HG02943 (cell line): ENCODE results near the gene SETDB2.

Source experiments
- ATAC-seq: cut with Tn5 transposase; IDR thresholded peaks from one replicate; pipeline ENCODE4 v1.9.1; 2021; ENCODE audit warnings: mild to moderate bottlenecking, low read depth, moderate library complexity; ENCODE audit not compliant: unreplicated experiment

The SETDB2 gene

GRCh38 chr13:49524740-49525501 lies 80.8 kb downstream of the SETDB2 start:
- no peak for ATAC-seq

DNA sequence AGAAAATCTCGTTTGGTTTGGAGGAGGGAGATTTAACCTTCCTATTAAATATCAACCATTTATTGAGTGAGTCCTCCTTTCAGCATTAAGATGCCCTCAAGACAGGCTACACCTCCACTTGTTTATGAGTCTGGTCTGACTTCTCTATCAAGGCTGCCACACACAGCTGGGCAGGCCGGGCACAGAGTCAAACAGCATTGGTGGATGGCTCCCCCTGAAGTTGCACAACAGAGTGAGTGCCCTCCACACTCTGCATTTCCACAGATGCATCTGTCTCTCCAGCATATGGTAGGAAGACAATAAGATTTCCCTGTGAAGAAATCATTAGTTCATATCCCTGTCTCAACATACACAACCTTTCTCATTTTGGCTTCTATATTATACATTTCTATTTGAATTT lies 83.0 kb downstream of the SETDB2 start:
- ATAC-seq, result no peak

- no peak for ATAC-seq
Measured at GRCh38 chr13:49528161-49528560, 84.1 kb downstream of the SETDB2 start.

- ATAC-seq, result no peak
Measured at GRCh38 chr13:49530457-49530856, 86.4 kb downstream of the SETDB2 start.

- ATAC-seq, result no peak
Measured at GRCh38 chr13:49532593-49532992, 88.5 kb downstream of the SETDB2 start.

DNA sequence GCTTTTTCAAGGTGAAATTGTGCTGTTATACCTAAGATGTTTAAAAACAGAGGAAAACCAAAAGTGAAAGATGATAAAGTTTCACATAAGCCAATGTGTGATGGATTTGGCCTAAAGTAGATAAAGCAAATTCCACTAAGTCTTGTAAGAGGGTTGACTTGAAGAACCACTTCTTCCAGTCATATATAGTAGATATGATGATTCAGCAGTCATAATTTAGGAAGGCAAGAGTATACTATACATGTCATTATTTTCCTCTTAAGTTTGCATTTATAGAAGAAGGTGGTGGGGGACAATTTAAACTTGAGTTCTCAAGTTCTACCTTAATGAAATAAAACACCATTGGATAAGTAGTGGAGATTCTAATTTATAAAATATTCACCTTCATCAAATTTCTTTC lies 88.9 kb downstream of the SETDB2 start:
- no peak for ATAC-seq

- no peak for ATAC-seq
Measured at GRCh38 chr13:49533591-49534269, 89.7 kb downstream of the SETDB2 start.

GRCh38 chr13:49536144-49536873 lies 92.2 kb downstream of the SETDB2 start:
- ATAC-seq, result no peak

DNA sequence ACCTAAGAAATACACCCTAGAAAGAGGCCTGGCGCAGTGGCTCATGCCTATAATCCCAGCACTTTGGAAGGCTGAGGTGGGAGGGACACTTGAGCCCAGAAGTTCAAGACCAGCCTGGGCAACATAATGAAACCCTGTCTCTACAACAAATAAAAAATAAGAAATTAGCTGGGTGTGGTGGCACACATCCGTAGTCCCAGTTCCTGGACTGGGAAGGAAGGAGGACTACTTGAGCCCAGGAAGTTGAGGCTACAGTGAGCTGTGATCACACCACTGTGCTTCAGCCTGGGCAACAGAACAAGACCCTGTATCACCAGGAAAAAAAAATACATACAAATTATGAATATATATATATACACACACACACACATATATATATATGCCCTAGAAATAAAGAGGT lies 94.3 kb downstream of the SETDB2 start:
- no peak for ATAC-seq

GRCh38 chr13:49539313-49539712 lies 95.2 kb downstream of the SETDB2 start:
- ATAC-seq, result no peak

- no peak for ATAC-seq
Measured at GRCh38 chr13:49539746-49540145, 95.7 kb downstream of the SETDB2 start.

DNA sequence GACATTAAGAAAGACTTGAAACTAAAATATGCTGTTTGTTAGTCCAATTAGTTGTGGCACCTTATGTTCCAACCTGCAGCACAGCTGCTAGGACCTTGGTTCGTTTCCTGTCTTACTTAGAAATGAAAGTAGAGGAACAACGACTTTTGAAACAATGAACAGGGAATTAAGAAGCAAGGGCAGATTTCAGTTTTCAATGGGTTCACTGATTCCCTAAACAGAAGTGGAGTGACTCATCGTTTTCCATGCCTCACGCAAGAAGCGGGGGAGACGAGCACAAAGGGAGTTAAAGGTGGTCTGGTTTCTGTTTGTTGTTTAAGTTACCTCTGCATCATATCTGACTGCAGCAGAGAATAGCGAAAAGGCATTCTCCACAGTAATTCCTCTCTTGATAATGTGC lies 96.5 kb downstream of the SETDB2 start:
- no peak for ATAC-seq

GRCh38 chr13:49543656-49544055 lies 99.6 kb downstream of the SETDB2 start:
- no peak for ATAC-seq
